ENCODE measurements around the gene TMEM121.
"Not testable (repeated sequence)": the region's sequence is repeated elsewhere in the genome, so short reads cannot be mapped to it uniquely, and the experiment has no call there.

The TMEM121 gene

GRCh38 chr14:105529319-105529568 is 2.9 kb downstream of the TMEM121 start:
- no peak for DNase-seq

DNA sequence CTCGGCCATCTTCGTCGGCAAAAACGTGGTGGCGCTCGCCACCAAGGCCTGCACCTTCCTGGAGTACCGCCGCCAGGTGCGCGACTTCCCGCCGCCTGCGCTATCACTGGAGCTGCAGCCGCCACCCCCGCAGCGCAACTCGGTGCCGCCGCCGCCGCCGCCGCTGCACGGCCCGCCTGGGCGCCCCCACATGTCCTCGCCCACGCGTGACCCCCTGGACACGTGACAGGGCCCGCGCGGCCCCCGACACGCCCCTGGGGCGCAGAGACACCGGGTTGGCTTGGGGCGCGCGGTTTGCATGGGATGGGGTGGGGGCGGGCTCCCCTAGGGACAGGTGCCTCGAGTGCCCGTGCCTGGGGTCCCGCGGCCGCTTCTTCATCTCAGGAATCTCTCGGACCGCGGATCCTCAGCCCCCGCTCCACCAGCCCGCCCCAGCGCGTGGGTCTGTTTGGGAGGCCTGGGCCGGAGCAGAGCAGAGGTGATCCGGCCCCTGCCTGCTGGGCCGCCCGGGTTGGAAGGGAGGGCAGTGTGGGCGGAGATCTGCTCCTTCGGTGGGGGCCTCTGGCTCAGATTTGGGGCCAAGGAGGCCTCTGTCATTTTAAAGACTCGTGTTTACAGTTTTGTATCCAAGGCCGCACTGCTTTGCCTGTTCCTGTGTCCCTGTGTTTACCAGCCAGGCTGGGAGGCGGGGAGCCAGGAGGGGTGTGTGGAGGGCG is 3.3 kb downstream of the TMEM121 start:
- no peak for DNase-seq

DNA sequence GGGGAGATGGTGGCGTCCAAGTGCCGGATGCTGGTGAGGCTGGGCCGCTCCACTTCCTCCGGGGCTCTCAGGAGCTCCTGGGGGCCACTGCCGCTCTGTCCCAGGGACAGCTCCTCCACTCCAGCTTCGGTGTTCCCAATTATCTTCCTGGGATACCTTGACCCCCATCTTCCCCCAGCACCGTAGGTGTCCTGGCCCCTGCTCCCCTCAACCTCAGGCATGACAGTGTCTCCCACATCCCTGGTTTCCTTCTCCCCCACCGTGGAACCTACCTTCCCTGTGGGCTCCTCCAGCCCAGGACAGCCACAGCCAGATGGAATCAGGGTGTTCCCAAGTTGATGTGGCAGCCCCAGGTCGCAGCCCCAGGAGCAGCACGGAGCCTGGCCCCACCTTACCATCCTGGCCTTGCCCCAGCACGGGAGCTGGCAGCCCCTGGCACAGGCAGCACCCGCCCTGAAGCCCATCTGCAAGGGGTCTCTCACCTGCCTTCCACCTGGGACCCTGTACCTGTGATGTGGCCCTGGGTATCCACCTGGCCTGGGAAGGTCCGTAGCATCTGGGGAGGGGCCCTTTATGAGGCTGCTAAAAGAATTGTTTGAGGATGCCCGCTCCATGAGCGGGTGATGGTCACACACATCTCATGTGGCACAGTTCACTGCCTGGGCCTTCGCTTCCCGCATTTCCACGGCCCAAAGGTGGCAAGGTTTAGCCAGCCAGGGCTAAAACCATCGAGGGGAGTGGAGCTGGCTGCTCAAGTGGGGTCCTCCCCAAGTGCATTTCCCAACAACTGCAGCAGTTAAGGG is 4.1 kb downstream of the TMEM121 start:
- DNase-seq = no peak

DNA sequence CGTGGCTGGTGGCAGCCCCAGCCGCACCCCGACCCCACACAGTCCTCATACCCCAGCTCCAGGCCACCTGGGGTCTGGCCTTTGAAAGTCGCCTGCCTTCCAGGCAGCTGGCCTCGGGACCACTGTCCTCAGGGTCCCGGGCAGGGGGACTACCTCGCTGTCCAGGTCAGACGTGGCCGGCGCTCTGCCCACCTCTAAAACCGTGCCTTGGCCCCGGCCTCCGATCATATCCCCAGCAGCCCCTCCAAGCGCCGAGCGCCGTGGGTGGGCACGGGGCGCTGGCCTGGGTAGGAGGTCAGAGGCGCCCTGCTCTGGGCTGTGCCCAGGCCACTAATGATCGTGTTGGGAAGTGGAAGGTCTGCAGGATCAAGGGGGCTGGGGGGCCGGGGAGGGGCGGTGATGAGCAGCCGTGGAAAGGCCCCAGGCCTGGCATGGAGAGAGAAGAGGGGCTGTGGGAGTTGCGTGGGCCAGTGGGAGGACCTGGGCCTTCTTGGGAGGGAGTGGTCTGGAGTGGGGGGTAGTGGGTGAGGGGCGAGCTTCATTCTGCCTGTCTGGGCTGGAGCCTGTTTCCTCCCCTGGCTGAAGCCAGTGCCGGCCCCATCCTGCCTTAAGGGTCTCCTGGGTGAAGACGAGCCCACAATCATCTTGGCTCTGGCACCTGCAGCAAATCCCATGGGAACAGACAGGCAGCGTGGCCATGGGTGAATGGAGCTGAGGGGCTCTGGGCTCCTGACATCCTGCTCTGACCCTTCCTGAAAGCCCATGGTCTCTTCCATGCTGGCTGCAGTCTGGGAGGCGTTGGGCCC is 4.9 kb downstream of the TMEM121 start:
- no peak for DNase-seq

- DNase-seq = no peak
Observed at GRCh38 chr14:105531894-105532623, 5.7 kb downstream of the TMEM121 start.

DNA sequence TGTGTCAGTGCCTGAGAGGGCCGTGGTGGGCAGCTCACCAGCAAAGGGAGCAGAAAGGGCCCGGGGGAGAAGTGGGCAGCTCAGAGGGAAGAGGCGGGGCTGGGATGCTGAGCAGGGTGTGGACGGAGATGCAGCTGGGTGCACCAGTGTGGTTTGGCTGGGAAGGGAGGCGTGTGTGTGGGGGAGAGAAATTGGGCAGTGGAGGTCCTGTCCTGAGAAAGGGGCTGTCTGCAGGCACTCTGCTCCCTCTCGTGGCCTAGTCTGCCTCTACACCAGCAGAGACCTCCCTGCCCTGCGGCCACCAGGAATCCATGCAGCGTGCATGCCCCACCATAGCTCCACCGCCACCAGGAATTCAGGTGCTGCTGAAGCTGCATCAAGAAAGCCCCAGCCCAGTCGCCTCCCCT is 6.4 kb downstream of the TMEM121 start:
- no peak for DNase-seq

DNA sequence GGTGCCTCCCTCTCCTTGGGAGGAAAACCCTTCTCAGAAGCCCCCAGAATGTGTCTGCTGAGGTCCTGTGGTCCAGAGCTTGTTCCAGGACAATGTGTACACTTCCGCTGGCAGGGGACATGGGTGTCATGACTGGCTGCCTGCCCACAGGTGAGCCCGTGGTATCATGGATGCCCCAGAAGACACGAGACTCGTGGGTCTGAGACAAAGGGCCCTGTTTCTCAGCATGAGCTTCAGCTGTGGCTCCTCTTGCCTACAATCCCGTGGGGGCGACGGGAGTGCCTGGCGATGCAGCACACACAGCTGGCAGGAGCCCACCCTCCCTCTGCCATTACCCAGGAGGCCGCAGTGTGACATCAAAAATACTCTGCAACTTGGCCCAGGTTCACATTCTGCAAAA is 7.0 kb downstream of the TMEM121 start:
- no peak for DNase-seq

- DNase-seq = no peak
Observed at GRCh38 chr14:105533811-105534498, 7.6 kb downstream of the TMEM121 start.

GRCh38 chr14:105534586-105534985 is 8.2 kb downstream of the TMEM121 start:
- DNase-seq = no peak

DNA sequence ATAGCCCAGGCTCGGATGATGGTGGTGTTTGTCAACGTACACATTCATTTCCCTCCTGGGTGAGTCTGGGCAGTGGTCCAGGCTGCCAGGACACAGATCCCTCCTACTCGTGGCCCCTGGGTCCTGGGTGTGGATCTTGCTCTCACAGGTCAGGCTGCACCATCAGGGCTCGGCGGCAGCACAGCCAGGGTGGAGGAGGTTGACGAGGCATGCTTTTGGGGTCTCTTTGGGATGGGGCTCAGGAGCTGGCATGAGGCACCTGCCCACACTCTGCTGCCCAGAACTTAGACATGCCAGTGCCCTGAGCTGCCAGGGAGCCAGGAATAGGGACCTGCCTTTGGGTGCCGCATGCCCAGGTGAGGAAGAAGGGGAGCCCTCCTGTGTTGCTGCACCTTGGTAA is 9.7 kb downstream of the TMEM121 start:
- no peak for DNase-seq

DNA sequence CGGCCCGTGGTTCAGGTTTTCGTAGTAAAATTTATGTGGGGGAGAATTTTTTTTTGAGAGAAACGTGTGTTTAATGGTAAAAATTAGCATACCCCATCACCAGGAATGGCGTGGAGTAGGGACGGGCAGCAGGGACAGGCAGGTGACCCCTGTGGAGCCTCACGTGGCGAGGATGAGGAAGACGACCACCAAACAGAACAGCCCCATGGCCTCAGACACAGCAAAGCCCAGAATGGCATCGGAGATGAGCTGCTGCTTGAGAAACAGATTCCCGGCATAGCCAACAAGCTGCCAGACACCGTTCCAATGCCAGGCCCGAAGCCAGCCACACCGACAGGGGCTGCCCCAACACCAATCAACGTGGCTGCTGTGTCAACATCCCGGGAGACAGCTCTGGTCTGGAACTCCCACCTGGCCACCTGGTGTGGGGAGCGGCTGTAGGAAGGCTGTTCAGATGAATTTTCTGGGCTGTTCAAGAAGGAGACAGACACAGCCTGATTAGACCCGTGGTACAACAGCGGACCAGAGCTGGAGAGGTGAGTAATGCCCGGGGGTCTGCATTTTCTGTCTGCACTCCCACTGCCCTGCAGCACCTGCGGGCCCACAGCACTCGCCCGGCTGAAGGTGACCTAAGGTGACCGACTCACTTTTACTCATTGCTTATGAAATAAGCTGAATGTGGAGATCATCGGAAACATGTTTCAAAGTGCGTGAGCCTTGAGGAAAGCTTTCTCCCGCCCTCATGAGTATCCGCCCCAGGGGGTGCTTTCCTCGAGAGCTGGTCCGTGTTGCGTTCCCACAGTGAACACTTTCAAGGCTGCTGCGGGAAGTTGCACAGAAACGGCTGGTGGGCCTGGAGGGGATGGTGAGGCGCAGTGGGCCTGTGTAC is 10.6 kb downstream of the TMEM121 start:
- no peak for DNase-seq

DNA sequence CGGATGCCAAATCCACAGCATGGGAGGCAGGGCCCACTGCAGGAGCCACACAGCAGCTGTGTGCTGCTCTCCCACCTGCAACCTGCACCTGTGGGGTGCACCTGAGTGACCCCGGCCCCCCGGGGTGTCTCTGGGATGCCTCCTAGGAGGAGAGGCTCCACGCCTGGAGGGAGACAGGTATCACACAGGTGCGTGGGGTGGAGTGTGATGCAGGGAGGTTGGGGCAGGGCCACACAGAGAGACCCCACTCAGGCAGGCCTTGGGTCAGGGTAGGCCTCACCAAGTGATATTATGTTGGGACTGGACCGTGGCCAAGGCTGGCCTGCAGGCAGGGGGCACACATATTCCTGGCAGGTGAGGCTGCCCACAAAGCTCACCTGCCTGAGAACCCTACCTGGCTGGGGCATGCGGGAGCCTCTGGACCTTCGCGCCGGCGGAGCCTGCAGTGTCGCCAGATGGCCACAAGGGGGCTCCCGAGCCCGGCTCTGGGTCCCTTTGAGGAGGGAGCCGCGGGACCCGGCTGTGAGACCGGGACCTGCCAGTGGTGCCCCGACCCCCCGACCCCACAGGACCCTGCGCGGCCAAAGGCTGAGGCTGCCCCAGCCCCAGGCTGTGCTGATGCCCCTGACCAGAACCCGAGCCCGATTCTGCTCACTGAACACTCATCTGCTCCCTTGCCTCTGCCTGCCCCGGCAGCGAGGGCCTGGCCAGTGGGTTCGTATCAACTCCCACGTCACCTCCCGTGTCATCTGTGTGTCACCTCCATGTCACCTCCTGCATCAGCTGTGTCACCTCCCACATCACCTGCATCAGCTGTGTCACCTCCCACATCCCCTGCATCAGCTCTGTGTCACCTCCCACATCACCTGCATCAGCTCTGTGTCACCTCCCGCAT is 11.4 kb downstream of the TMEM121 start:
- DNase-seq = no peak

- no peak for DNase-seq
Observed at GRCh38 chr14:105538481-105539049, 12.2 kb downstream of the TMEM121 start.

DNA sequence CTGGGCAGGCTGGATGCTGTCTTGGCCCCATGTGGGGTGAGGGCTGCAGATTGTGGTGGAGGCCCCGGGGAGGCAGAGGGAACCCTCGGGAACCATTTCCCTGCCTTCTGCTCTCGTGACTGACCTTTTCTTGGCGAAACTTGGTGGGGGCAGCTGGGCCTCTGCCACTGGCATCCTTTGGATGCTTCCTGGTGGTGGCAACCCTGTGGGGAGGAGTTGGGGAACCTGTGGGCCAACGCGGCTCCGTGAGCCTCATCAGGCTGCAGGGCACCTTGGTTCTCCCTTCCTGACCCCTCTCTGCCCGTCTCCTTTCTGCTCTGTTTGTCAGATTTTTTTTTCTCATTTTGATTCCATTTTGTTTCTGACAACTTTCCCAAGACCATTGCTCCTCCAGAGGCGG is 14.4 kb downstream of the TMEM121 start:
- no peak for DNase-seq

DNA sequence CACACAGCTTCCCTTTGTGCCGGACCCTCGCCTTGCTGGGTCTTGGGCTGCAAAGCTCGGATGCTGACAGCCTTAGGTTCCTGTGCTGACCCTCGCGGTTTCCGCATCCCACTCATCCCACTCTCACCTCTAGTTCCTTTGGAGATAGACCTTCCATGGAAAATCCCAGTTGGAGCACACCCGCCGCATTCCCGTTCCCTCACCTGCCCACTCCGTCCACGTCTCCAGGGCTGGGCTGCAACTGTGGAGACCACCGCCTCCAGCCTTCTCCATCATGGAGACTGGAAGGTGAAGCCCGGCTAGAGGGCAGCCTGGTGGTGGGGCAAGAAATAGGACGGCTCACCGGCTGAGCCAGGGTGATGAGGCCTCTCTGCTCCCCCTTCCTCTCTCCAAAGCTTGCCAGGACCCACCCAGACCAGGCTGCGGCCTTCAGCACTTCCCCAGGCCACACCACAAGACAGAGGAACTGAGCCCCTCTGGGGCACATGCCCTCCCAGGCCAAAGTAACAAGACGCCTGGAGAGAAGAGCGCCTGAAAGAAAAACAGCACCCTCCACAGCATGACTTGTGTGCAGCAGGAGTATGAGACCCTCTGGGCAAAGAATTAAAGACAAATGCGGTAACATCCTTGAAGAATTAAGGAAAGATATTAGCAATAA is 15.0 kb downstream of the TMEM121 start:
- DNase-seq = no peak

DNA sequence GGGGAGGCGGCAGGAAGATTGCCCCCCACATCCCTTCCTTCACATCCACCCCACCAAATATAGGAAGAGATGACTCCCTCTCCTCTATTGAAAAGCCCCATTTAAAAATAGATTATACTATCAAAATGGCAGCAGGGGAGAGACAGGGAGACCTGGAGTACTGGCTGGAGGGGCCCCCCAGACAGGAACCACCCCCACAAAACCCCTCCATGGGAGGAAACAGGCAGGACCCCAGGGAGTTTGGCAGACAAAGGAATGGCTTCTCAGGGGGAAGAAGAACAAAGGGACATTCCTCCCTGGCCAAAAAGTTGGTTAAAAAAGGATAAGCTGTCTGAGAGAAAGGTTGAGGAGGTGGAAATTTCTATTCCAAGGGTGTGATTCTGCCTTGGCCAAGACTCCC is 19.3 kb downstream of the TMEM121 start:
- DNase-seq = not testable (repeated sequence)

DNA sequence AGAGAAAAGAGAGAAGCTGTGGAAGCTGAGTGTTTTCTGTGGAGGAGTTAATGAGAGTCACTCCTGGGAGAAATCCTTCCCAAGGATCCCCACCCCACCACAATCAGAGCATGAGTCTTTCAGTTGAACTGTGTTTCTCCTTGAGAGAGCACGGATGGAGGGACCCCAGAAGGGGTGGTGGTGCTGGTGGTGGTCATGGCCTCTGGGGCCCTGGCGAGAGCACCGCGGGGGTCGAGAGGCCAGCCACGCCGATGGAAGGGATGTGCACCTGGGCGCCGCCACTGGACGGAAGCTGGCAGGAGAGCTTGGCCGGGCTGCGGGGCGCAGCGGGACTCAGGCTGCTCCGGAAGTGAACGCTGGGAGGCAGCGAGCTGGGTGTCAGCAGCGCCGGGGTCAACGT is 20.0 kb downstream of the TMEM121 start:
- not testable (repeated sequence) for DNase-seq

DNA sequence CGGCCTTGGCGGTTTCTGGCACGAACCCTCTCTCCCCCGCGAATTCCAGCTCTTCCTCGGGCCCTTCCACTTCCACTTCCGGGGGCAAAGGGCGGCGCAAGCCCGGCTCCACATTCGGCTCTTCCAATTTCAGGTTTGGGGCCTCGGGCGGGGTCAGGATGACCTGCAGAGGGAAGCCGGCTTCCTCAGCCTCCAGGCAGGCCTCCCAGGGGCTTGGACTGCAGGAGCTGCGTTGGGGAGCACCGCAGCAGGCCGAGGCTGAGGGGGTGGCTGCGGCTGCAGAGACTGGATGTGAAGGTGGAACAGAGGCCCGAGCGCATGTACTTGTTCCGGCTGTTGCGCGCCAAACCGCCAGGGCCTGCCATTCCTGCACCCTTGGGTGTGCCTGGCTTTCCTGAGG is 20.7 kb downstream of the TMEM121 start:
- not testable (repeated sequence) for DNase-seq

DNA sequence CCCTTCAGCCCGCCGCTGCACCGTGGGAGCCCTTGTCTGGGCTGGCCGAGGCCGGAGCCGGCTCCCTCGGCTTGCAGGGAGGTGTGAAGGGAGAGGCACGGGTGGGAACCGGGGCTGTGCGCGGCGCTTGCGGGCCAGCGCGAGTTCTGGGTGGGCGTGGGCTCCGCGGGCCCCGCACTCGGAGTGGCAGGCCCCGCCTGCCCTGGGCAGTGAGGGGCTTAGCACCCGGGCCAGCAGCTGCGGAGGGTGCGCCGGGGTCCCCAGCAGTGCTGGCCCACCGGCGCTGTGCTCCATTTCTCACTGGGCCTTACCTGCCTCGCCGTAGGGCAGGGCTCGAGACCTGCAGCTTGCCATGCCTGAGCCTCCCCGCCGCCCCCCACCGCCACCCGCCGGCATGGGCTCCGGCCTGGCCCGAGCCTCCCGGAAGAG is 21.4 kb downstream of the TMEM121 start:
- DNase-seq = no peak
